PC-3 (cell line): ENCODE data around the gene ABCC12. TPM values are rescaled to one million over a fixed set of nuclear protein-coding genes. Genes with fewer than 3 reads are reported as not detected.

Source experiments
- ATAC-seq: fragments of 200-7000 bp; cut with Tn5 transposase; 2 replicates; pipeline ENCODE4 v1.9.1; 2020; ENCODE audit warnings: mild to moderate bottlenecking, moderate library complexity
- BruUV-seq: library from RNA; stranded (reverse); fragments of 400-500 nt; replicated peaks from 2 replicates; lab custom pipeline; 2021; lab: Mats Ljungman, UMichigan
- CTCF ChIA-PET: fragments of 300-600 bp; sonication (Branson Sonifier 250); formaldehyde crosslinking; loops from one replicate; lab custom pipeline; 2022; ENCODE audit warnings: antibody characterized with exemption; lab: Charles Lee
- POLR2A ChIA-PET: fragments of 300-600 bp; sonication (Branson Sonifier 250); formaldehyde crosslinking; loops from one replicate; lab custom pipeline; 2022; ENCODE audit warnings: antibody characterized with exemption; ENCODE audit not compliant: unreplicated experiment; lab: Charles Lee
- DNase-seq: peaks from one replicate; pipeline ENCODE4 v3.0.0-alpha.2; 2015
- H2AFZ ChIP-seq: fragments of 300-600 bp; sonication (generic); 2 replicates; pipeline ENCODE4 v1.6.0; 2016; ENCODE audit warnings: antibody characterized with exemption, low read length
- H3F3A ChIP-seq: fragments of 300-600 bp; sonication (generic); one replicate; pipeline ENCODE4 v1.6.0; 2017; ENCODE audit warnings: antibody characterized with exemption, low read length, control low read depth, mild to moderate bottlenecking; ENCODE audit not compliant: unreplicated experiment
- H3K27ac ChIP-seq: fragments of 300-600 bp; sonication (generic); 2 replicates; pipeline ENCODE4 v1.5.1; 2016; ENCODE audit warnings: mild to moderate bottlenecking, low read length
- H3K27me3 ChIP-seq: fragments of 300-600 bp; sonication (generic); 2 replicates; pipeline ENCODE4 v1.6.1; 2016; ENCODE audit warnings: low read length, mixed read lengths
- H3K36me3 ChIP-seq: fragments of 300-600 bp; sonication (generic); 2 replicates; pipeline ENCODE4 v1.6.1; 2016; ENCODE audit warnings: low read depth, mixed run types, low read length, mixed read lengths
- H3K4me1 ChIP-seq: fragments of 300-600 bp; sonication (generic); 2 replicates; pipeline ENCODE4 v1.5.1; 2016; ENCODE audit warnings: low read length; ENCODE audit not compliant: insufficient read depth
- H3K4me2 ChIP-seq: fragments of 300-600 bp; sonication (generic); 2 replicates; pipeline ENCODE4 v1.6.0; 2016; ENCODE audit warnings: low read length
- H3K4me3 ChIP-seq: fragments of 300-600 bp; sonication (generic); 2 replicates; pipeline ENCODE4 v1.5.1; 2016; ENCODE audit warnings: mild to moderate bottlenecking, low read length, mixed read lengths
- H3K79me2 ChIP-seq: fragments of 300-600 bp; sonication (generic); 2 replicates; pipeline ENCODE4 v1.6.1; 2017; ENCODE audit warnings: low read length, mixed read lengths
- H3K9ac ChIP-seq: fragments of 300-600 bp; sonication (generic); 2 replicates; pipeline ENCODE4 v1.6.0; 2016; ENCODE audit warnings: mild to moderate bottlenecking, low read length
- H3K9me2 ChIP-seq: fragments of 300-600 bp; sonication (generic); replicated peaks from 2 replicates; pipeline ENCODE4 v1.6.1; 2016; ENCODE audit warnings: mixed run types, low read length, mixed read lengths
- H3K9me3 ChIP-seq: fragments of 300-600 bp; sonication (generic); 2 replicates; pipeline ENCODE4 v1.6.1; 2016; ENCODE audit warnings: low read length, mixed read lengths
- H4K20me1 ChIP-seq: fragments of 300-600 bp; sonication (generic); 2 replicates; pipeline ENCODE4 v1.6.1; 2016; ENCODE audit warnings: low read length, mixed read lengths
- EZH2 ChIP-seq: fragments of 300-600 bp; sonication (generic); IDR thresholded peaks from one replicate; pipeline ENCODE4 v1.6.1; 2017; ENCODE audit warnings: antibody characterized with exemption, mild to moderate bottlenecking, low read length; ENCODE audit not compliant: unreplicated experiment
- EZH2phosphoT487 ChIP-seq: fragments of 300-600 bp; sonication (generic); IDR thresholded peaks from 2 replicates; pipeline ENCODE4 v1.6.1; 2018; ENCODE audit warnings: mild to moderate bottlenecking, antibody characterized with exemption, low read length, borderline replicate concordance
- intact Hi-C: fragments of 100-400 bp; cut with micrococcal nuclease; formaldehyde crosslinking; loops from 2 replicates; pipeline ENCODE4 v1.9.0; 2023
- total RNA-seq: library from RNA; depleted of rRNA; stranded (reverse); fragments of >200 nt; gene quantifications from 2 replicates; pipeline ENCODE4 v1.2.3, GENCODE V29; 2014
- TF ChIP-seq, protein P1 (sequence below): fragments of 300-600 bp; sonication (generic); conservative IDR thresholded peaks from 2 replicates; pipeline ENCODE4 v1.5.1; 2017; ENCODE audit warnings: antibody characterized with exemption, low read depth, mild to moderate bottlenecking, low read length

Gene ABCC12
- total RNA-seq, 1 experiment from 2014 or later: not detected

DNA sequence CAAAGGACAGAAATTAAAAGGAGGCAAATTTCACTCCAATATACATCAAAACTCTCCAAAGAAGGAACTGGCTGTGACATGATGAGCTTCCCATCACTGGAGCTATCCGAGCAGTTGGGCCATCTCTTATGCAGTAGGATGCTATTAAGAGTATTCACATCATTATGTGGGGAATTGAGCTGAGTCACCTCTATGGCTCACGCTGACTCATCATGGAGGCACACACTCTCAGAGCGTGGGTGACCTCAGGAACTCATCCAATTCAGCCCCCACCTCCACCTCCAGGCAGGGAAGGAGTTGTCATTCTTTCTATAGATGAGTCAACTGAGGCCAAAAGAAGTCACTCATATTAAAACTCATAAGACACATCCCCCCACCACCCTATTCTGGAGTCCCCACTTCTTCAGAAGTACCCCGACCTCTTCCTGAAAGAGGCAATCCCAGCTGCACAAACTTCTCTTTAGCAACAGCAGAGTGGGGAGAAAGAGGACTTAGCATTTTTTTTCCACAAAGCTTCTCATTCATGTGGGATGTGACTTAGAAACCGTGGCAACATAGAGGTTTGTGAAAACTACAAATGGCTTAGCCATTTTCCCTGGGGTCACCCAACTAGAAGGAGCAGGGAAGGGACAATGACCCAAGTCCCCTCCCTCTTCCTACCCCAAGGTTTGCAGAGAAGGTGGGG lies 32.5 kb downstream of the ABCC12 start:
- no TSS peak for BruUV-seq
- H3K79me2 ChIP-seq: no peaks in the 10 kb centered on the region
- peaks cover 7% of the 10 kb centered on the region for H3F3A ChIP-seq
- peak; percentile 76 for ATAC-seq
- peaks cover 52% of the 10 kb centered on the region for H3K4me1 ChIP-seq
- intact Hi-C loops: loop anchor here (10.0 kb wide), 1 partner anchor 978 kb away; the partner anchor contains the start of gene NETO2
- H3K36me3 ChIP-seq: no peaks in the 10 kb centered on the region
- POLR2A ChIA-PET: interaction anchor here (0.5 to 0.9 kb wide), 3 partner anchors 243 to 1414 kb away, joined by 3 to 11 read pairs (median 4); no protein-coding TSS in a partner anchor
- peak overlapping the region; percentile 99 for H3K27ac ChIP-seq
- H2AFZ ChIP-seq: no peak overlapping the region
- no peak overlapping the region for H3K4me3 ChIP-seq
- H3K27me3 ChIP-seq: no peaks in the 10 kb centered on the region
- TF ChIP-seq EZH2phosphoT487 (no peak), EZH2 (no peak)
- TF ChIP-seq, protein P1, sequence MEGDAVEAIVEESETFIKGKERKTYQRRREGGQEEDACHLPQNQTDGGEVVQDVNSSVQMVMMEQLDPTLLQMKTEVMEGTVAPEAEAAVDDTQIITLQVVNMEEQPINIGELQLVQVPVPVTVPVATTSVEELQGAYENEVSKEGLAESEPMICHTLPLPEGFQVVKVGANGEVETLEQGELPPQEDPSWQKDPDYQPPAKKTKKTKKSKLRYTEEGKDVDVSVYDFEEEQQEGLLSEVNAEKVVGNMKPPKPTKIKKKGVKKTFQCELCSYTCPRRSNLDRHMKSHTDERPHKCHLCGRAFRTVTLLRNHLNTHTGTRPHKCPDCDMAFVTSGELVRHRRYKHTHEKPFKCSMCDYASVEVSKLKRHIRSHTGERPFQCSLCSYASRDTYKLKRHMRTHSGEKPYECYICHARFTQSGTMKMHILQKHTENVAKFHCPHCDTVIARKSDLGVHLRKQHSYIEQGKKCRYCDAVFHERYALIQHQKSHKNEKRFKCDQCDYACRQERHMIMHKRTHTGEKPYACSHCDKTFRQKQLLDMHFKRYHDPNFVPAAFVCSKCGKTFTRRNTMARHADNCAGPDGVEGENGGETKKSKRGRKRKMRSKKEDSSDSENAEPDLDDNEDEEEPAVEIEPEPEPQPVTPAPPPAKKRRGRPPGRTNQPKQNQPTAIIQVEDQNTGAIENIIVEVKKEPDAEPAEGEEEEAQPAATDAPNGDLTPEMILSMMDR: no peak
- peak overlapping the region; percentile 66 for H3K4me2 ChIP-seq
- CTCF ChIA-PET: interaction anchor here (0.6 to 0.7 kb wide), 3 partner anchors 42 to 981 kb away, joined by 3 to 4 read pairs (median 4); no protein-coding TSS in a partner anchor
- peak overlapping the region; percentile 82 for H3K9ac ChIP-seq
- no peaks in the 10 kb centered on the region for H4K20me1 ChIP-seq
- no peaks in the 10 kb centered on the region for H3K9me3 ChIP-seq
- H3K9me2 ChIP-seq: no peaks in the 10 kb centered on the region
- DNase-seq: peak; percentile 98

DNA sequence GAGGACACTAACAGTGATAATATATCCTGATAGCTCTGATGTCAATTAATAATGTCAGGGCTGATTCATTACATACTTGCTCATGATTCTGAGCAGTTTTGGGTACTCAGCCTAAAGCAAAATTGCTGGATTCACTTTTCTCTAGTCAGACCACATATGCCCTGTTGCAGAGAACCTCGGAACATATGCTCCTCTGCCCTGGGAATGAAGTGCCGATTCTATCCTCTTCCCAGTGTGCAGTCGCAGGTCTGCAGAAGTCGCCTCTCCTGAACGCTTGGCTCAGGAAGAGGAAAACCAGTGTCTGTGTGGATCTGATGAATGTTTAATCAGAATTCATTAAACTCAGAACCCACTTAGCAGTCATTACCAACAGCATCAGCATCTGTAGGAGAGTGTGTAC lies 34.5 kb downstream of the ABCC12 start:
- POLR2A ChIA-PET: no interaction called here
- ATAC-seq: no peak

More for the DNA sequence above, 34.5 kb downstream of the ABCC12 start:
- TF ChIP-seq EZH2phosphoT487 (no peak), EZH2 (no peak)
- TF ChIP-seq, protein P1: no peak
- Histone ChIP-seq H3K27me3 (no peaks in the 10 kb centered on the region), H2AFZ (no peak overlapping the region), H3K9me2 (no peaks in the 10 kb centered on the region), H3K4me1 (peaks cover 35% of the 10 kb centered on the region), H3K4me3 (no peak overlapping the region), H3K9me3 (no peaks in the 10 kb centered on the region), H3K9ac (no peak overlapping the region), H3K4me2 (no peak overlapping the region), H3K79me2 (no peaks in the 10 kb centered on the region), H3K27ac (peak overlapping the region; percentile 99; the same call in 1 of the 2 replicates), H4K20me1 (no peaks in the 10 kb centered on the region), H3K36me3 (no peaks in the 10 kb centered on the region), H3F3A (no peaks in the 10 kb centered on the region)
- CTCF ChIA-PET: no interaction called here
- DNase-seq: no peak
- no TSS peak for BruUV-seq
- intact Hi-C loops: loop anchor here (10.0 kb wide), 1 partner anchor 976 kb away; the partner anchor contains the start of gene NETO2
